GM18909 (cell line): ENCODE results near the gene PTPN2.

Experiments
- ATAC-seq: cut with Tn5 transposase; IDR thresholded peaks from one replicate; pipeline ENCODE4 v1.9.1; 2021; ENCODE audit warnings: mild to moderate bottlenecking; ENCODE audit not compliant: unreplicated experiment, poor library complexity

The PTPN2 gene

GRCh38 chr18:12861637-12862036 lies 22.4 kb downstream of the PTPN2 start:
- ATAC-seq = no peak

DNA sequence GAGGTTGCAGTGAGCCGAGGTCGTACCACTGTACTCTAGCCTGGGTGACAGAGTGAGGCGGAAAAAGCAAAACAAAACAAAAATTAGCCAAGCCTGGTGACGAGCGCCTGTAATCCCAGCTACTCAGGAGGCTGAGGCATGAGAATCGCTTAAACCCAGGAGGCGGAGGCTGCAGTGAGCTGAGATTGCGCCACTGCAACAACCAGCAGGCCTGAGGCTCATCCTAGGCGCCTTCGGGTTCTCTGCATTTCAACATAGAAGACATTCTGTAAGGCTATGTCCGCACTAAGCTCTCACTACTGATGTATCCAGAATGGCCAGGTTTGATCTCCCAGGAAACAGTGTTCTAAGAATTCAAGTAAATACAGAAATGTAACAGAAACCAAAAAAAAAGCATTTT lies 23.5 kb downstream of the PTPN2 start:
- no peak for ATAC-seq

- no peak for ATAC-seq
Observed at GRCh38 chr18:12858991-12859390, 25.0 kb downstream of the PTPN2 start.

DNA sequence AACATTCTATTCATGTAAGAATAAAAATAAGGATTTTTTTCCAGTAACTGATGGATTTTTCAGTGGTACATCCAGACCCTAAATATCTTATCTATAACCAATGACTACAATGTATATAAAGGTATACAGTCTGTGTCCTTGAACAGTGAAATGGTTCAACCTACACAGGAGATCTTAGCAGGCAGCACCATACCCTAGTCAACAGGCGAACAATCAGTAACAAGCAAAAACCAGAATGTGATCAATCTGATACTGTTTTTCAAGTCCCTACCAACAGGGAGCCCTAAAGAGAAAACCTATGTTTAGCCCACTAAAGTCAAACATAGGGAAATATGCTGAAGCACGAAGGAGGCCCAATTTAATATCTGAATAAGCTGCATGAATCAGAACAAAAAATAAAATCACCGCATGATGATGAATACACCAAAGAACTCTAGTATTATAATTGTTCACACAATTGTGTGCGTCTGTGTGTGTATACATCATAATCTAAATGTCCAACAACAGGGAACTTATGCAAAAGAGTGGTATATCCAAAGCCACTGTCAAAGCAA lies 26.0 kb downstream of the PTPN2 start:
- ATAC-seq = no peak

- ATAC-seq = no peak
Observed at GRCh38 chr18:12857215-12857905, 26.7 kb downstream of the PTPN2 start.

GRCh38 chr18:12855916-12856315 lies 28.1 kb downstream of the PTPN2 start:
- ATAC-seq = no peak

DNA sequence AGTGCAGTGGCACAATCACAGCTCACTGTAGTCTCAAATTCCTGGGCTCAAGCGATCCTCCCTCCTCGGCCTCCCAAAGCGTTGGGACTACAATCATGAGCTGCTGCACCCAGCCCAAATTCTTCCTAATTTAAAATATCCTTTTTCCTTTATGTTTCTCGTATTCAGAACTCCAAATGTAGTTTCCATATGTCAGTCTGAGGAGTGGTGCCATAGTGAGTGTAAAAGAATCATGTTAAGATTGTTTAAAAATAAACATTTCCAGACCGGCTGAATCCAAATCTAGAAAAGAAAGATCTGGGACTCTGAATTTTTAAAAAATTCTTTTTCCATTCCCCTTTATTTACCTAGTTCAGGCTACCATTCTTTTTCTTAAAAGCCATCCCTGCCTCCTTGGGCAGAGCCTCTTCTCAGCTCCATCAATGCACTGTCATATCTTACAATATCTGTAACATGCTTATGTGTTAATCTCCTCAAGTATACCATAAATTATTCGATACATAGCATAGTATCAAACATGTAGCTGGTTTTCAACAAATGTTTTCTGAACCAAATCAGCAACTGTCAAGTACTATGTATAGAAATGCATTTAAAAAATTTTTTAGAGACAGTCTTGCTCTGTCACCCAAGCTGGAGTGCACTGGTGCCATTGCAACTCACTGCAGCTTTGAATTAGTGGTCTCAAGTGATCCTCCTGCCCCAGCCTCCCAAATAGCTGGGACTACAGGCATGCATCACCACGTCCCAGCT lies 31.3 kb downstream of the PTPN2 start:
- no peak for ATAC-seq

- no peak for ATAC-seq
Observed at GRCh38 chr18:12851716-12852115, 32.3 kb downstream of the PTPN2 start.

GRCh38 chr18:12849548-12849947 lies 34.5 kb downstream of the PTPN2 start:
- ATAC-seq = no peak

DNA sequence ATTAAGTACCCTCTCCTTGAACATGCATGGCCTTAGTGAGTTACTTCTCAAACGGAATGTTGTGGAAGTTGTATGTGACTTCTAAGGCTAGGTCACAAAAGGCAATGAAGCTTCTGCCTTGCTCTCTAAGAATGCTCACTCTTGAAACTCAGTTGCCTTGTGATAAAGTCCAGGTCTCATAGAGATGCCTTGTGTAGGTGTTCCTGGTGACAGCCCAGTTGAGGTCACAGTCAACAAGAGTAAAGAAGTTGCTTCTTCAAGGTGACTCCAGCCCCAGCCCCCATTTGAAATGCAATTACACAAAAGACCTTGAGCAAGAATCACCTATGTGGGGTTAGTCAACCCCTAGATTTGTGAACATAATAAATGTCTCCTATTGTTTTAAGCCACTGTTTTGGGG lies 35.6 kb downstream of the PTPN2 start:
- no peak for ATAC-seq

GRCh38 chr18:12844391-12844790 lies 39.6 kb downstream of the PTPN2 start:
- no peak for ATAC-seq

GRCh38 chr18:12843420-12844350 lies 40.4 kb downstream of the PTPN2 start:
- no peak for ATAC-seq

GRCh38 chr18:12842459-12843380 lies 41.3 kb downstream of the PTPN2 start:
- ATAC-seq = no peak

DNA sequence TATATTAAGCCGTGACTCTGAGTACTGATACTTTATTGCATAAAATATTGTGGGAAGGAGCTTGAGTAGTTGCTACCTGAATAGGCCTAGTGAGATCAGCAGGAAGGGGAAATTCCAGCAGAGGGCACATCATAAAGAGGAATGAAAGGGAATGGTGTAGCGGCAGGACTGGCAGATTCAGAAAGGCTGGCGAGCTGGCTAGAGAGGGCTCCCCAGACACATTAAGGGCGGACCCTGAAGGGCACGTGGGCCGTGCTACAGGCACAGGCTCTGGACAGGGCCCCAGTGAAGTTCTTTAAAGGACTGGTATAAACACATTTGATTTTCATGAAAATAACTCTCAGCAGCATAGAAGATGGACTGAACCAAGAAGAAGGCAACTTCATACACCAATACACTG lies 43.0 kb downstream of the PTPN2 start:
- no peak for ATAC-seq

DNA sequence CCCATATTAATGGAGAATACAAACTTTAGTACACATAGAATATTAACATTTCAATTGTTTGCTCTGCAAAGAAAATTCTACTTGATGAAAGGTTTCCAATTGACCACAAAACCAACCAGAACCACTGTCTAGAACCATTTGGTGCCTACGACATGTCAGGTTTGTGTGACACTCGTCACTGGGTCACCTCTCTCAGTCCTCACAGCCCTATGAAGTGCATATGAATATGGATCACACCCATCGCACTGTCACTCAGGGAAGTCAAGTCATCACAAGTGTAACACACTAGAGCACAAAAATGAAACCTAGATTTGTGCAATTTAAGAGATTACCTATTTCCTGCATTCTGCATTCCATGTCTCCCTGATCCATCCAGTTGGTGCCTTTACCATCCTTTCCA lies 43.7 kb downstream of the PTPN2 start:
- ATAC-seq = no peak

- peak; percentile 83 for ATAC-seq
Observed at GRCh38 chr18:12839526-12840196, 44.4 kb downstream of the PTPN2 start.

DNA sequence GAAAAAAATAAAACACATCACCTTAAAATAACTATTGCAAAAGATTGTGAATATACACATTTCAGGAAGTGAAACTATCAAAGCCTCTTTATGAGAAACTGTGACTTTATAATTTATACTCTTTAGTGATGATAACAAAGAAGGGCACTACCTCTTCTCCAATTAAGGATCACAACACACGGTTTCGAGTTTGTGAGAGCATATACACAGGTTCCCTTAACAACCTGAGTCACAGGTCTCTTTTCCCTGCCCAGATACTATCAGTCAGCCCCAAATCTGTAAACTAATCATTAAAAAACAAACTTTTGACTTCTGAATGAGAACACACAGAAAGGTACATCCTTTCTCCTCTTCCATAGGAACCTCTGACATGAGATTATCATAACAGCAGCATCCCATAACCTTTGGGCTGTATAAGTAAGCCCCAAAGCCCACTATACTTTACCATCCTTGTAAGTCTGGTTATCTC lies 44.9 kb downstream of the PTPN2 start:
- ATAC-seq = peak; percentile 53

GRCh38 chr18:12838178-12838634 lies 45.8 kb downstream of the PTPN2 start:
- ATAC-seq = no peak

- no peak for ATAC-seq
Observed at GRCh38 chr18:12837747-12838146, 46.3 kb downstream of the PTPN2 start.
